Omental fat pad (tissue), 4 donors: ENCODE results near the gene MYDGF. TPM values are rescaled to one million over a fixed set of nuclear protein-coding genes. Genes with fewer than 3 reads are reported as not detected.

ENCODE experiments used
- ATAC-seq: fragments of 150-250 bp; one replicate; pipeline ENCODE4 v1.9.1; 2016; ENCODE audit warnings: mild to moderate bottlenecking, moderate library complexity; ENCODE audit not compliant: low FRiP score
- DNase-seq: peaks from one replicate; pipeline ENCODE4 v3.0.0-alpha.2; 2019; ENCODE audit warnings: low spot score
- CTCF ChIP-seq, 3 donors: fragments of 450-650 bp; IDR thresholded peaks; one replicate each; pipeline ENCODE4 v1.5.1; 2016 to 2017; ENCODE audit warnings: antibody characterized with exemption in 3 of 3, mild to moderate bottlenecking in 3 of 3, moderate library complexity in 2 of 3
- total RNA-seq, 4 donors: library from RNA; depleted of rRNA; stranded (reverse); fragments of >200 nt; gene quantifications; one replicate each; pipeline ENCODE4 v1.1.0, GENCODE V29; 2016

MYDGF gene
- total RNA-seq, 4 donors from 2014 or later, result 25.7 to 59.2 (median 51.6) TPM

GRCh38 chr19:4693078-4693350, 22.9 kb upstream of the MYDGF start:
- TF ChIP-seq CTCF (IDR thresholded peaks at IDR 0.05), result no peak
- DNase-seq, result no peak

GRCh38 chr19:4692251-4693077, 22.3 kb upstream of the MYDGF start:
- no peak for TF ChIP-seq CTCF (IDR thresholded peaks at IDR 0.05)
- no peak for DNase-seq
- ATAC-seq, result no peak

More at GRCh38 chr19:4693078-4693350, 22.9 kb upstream of the MYDGF start:
- no peak for ATAC-seq

- ATAC-seq (no peak), DNase-seq (no peak)
- no peak for TF ChIP-seq CTCF (IDR thresholded peaks at IDR 0.05)
Measured at GRCh38 chr19:4691373-4691772, 21.2 kb upstream of the MYDGF start.

- TF ChIP-seq CTCF (IDR thresholded peaks at IDR 0.05), result no peak
- no peak for ATAC-seq
Measured at GRCh38 chr19:4690361-4690760, 20.2 kb upstream of the MYDGF start.

GRCh38 chr19:4689403-4689802, 19.3 kb upstream of the MYDGF start:
- no peak for TF ChIP-seq CTCF (IDR thresholded peaks at IDR 0.05)
- DNase-seq (no peak), ATAC-seq (no peak)

More at GRCh38 chr19:4690361-4690760, 20.2 kb upstream of the MYDGF start:
- no peak for DNase-seq

GRCh38 chr19:4688587-4688986, 18.4 kb upstream of the MYDGF start:
- DNase-seq (no peak), ATAC-seq (no peak)
- no peak for TF ChIP-seq CTCF (IDR thresholded peaks at IDR 0.05)

GRCh38 chr19:4687396-4687795, 17.3 kb upstream of the MYDGF start:
- ATAC-seq (no peak), DNase-seq (no peak)
- no peak for TF ChIP-seq CTCF (IDR thresholded peaks at IDR 0.05)
